OCI-LY1 (cell line): Measurements from ENCODE around the gene LGR4.

Experiments used
- H2AFZ ChIP-seq: fragments of 200-600 bp; sonication (generic), shearing (Covaris generic); 2 replicates; pipeline ENCODE4 v1.6.0; 2014; ENCODE audit warnings: antibody characterized with exemption, mild to moderate bottlenecking, low read length
- H3F3A ChIP-seq: fragments of 200-600 bp; sonication (generic), shearing (Covaris generic); 2 replicates; pipeline ENCODE4 v1.6.0; 2014; ENCODE audit warnings: mild to moderate bottlenecking, antibody characterized with exemption, low read length, moderate library complexity; ENCODE audit not compliant: insufficient read depth
- H3K27ac ChIP-seq: fragments of 200-600 bp; sonication (generic); 2 replicates; pipeline ENCODE4 v1.5.1; 2014; ENCODE audit warnings: low read length, mixed run types, mild to moderate bottlenecking, low read depth; ENCODE audit not compliant: poor library complexity, severe bottlenecking
- H3K27me3 ChIP-seq: fragments of 200-600 bp; sonication (generic); 2 replicates; pipeline ENCODE4 v1.6.0; 2014; ENCODE audit warnings: antibody characterized with exemption, mild to moderate bottlenecking, low read length, moderate library complexity; ENCODE audit not compliant: insufficient read depth
- H3K36me3 ChIP-seq: fragments of 200-600 bp; sonication (generic); 2 replicates; pipeline ENCODE4 v1.6.1; 2014; ENCODE audit warnings: mild to moderate bottlenecking, antibody characterized with exemption, low read length, moderate library complexity, mixed read lengths; ENCODE audit not compliant: insufficient read depth
- H3K4me1 ChIP-seq: fragments of 200-600 bp; sonication (generic); 2 replicates; pipeline ENCODE4 v1.5.1; 2014; ENCODE audit warnings: mild to moderate bottlenecking, low read length, moderate library complexity; ENCODE audit not compliant: insufficient read depth, severe bottlenecking
- H3K4me2 ChIP-seq: fragments of 200-600 bp; sonication (generic), shearing (Covaris generic); 2 replicates; pipeline ENCODE4 v1.6.1; 2014; ENCODE audit warnings: low read length
- H3K4me3 ChIP-seq: fragments of 200-600 bp; sonication (generic); 2 replicates; pipeline ENCODE4 v1.5.1; 2014; ENCODE audit warnings: low read length, low read depth, mild to moderate bottlenecking, mixed read lengths; ENCODE audit not compliant: poor library complexity, severe bottlenecking
- H3K79me2 ChIP-seq: fragments of 200-600 bp; shearing (Covaris generic); 2 replicates; pipeline ENCODE4 v1.6.1; 2016; ENCODE audit warnings: mixed run types, low read length, mixed read lengths; ENCODE audit not compliant: insufficient read depth
- H3K9ac ChIP-seq: fragments of 200-600 bp; sonication (generic), shearing (Covaris generic); 2 replicates; pipeline ENCODE4 v1.6.1; 2014; ENCODE audit warnings: mild to moderate bottlenecking, low read length, mixed read lengths
- H3K9me2 ChIP-seq: fragments of 200-600 bp; sonication (generic), shearing (Covaris generic); 2 replicates; pipeline ENCODE4 v1.6.1; 2014; ENCODE audit warnings: low read depth, mild to moderate bottlenecking, low read length, mixed read lengths
- H3K9me3 ChIP-seq: fragments of 200-600 bp; shearing (Covaris generic); 2 replicates; pipeline ENCODE4 v1.6.1; 2014; ENCODE audit warnings: low read length, mixed read lengths
- H4K20me1 ChIP-seq: fragments of 200-600 bp; sonication (generic), shearing (Covaris generic); 2 replicates; pipeline ENCODE4 v1.6.0; 2016; ENCODE audit warnings: mild to moderate bottlenecking, low read length; ENCODE audit not compliant: insufficient read depth
- EZH2 ChIP-seq: fragments of 200-600 bp; sonication (generic), shearing (Covaris generic); IDR thresholded peaks from 2 replicates; pipeline ENCODE4 v1.8.0; 2017; ENCODE audit warnings: borderline replicate concordance, mixed run types, mild to moderate bottlenecking, antibody characterized with exemption, low read length, moderate library complexity, mixed read lengths
- TF ChIP-seq, protein P1 (sequence below): fragments of 200-600 bp; sonication (generic), shearing (Covaris generic); IDR thresholded peaks from 2 replicates; pipeline ENCODE4 v1.5.1; 2017; ENCODE audit warnings: mild to moderate bottlenecking, antibody characterized with exemption, low read length, moderate library complexity, mixed read lengths

Gene LGR4

GRCh38 chr11:27403195-27403594 lies 69.4 kb downstream of the LGR4 start:
- Histone ChIP-seq H4K20me1 (no peaks in the 10 kb centered on the region), H3K27ac (no peak overlapping the region), H2AFZ (no peak overlapping the region), H3K79me2 (no peaks in the 10 kb centered on the region), H3F3A (no peaks in the 10 kb centered on the region), H3K4me2 (no peak overlapping the region), H3K4me3 (no peak overlapping the region), H3K27me3 (no peaks in the 10 kb centered on the region), H3K36me3 (no peaks in the 10 kb centered on the region), H3K4me1 (no peaks in the 10 kb centered on the region), H3K9me2 (no peaks in the 10 kb centered on the region), H3K9me3 (no peaks in the 10 kb centered on the region), H3K9ac (no peak overlapping the region)
- TF ChIP-seq, protein P1, sequence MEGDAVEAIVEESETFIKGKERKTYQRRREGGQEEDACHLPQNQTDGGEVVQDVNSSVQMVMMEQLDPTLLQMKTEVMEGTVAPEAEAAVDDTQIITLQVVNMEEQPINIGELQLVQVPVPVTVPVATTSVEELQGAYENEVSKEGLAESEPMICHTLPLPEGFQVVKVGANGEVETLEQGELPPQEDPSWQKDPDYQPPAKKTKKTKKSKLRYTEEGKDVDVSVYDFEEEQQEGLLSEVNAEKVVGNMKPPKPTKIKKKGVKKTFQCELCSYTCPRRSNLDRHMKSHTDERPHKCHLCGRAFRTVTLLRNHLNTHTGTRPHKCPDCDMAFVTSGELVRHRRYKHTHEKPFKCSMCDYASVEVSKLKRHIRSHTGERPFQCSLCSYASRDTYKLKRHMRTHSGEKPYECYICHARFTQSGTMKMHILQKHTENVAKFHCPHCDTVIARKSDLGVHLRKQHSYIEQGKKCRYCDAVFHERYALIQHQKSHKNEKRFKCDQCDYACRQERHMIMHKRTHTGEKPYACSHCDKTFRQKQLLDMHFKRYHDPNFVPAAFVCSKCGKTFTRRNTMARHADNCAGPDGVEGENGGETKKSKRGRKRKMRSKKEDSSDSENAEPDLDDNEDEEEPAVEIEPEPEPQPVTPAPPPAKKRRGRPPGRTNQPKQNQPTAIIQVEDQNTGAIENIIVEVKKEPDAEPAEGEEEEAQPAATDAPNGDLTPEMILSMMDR: no peak
- TF ChIP-seq EZH2: no peak

- Histone ChIP-seq H3K4me2 (no peak overlapping the region), H3F3A (no peaks in the 10 kb centered on the region), H3K9me3 (no peaks in the 10 kb centered on the region), H3K36me3 (no peaks in the 10 kb centered on the region), H3K4me1 (no peaks in the 10 kb centered on the region), H3K79me2 (no peaks in the 10 kb centered on the region), H3K4me3 (no peak overlapping the region), H3K27ac (no peak overlapping the region), H3K9ac (no peak overlapping the region), H4K20me1 (no peaks in the 10 kb centered on the region), H2AFZ (no peak overlapping the region), H3K9me2 (no peaks in the 10 kb centered on the region), H3K27me3 (no peaks in the 10 kb centered on the region)
- TF ChIP-seq EZH2: no peak
- TF ChIP-seq, protein P1: no peak
Observed at GRCh38 chr11:27402450-27402849, 70.1 kb downstream of the LGR4 start.

GRCh38 chr11:27401833-27402316 lies 70.7 kb downstream of the LGR4 start:
- Histone ChIP-seq H3K79me2 (no peaks in the 10 kb centered on the region), H3K4me1 (no peaks in the 10 kb centered on the region), H2AFZ (no peak overlapping the region), H4K20me1 (no peaks in the 10 kb centered on the region), H3K4me3 (no peak overlapping the region), H3K36me3 (no peaks in the 10 kb centered on the region), H3K27ac (no peak overlapping the region), H3K27me3 (no peaks in the 10 kb centered on the region), H3F3A (no peaks in the 10 kb centered on the region), H3K4me2 (no peak overlapping the region), H3K9ac (no peak overlapping the region), H3K9me3 (no peaks in the 10 kb centered on the region), H3K9me2 (no peaks in the 10 kb centered on the region)
- no peak for TF ChIP-seq EZH2
- TF ChIP-seq, protein P1: no peak
